HL-60 (cell line): ENCODE measurements around the gene CASTOR1.

Source experiments
- CTCF ChIP-seq: IDR thresholded peaks from one replicate; pipeline ENCODE4 v1.5.1; 2011; ENCODE audit warnings: low read length, control low read depth, inconsistent platforms; ENCODE audit not compliant: insufficient read depth
- GABPA ChIP-seq: IDR thresholded peaks from 2 replicates; pipeline ENCODE4 v1.6.1; 2012; ENCODE audit warnings: low read depth
- POLR2AphosphoS5 ChIP-seq: IDR thresholded peaks from 2 replicates; pipeline ENCODE4 v1.6.1; 2012; ENCODE audit warnings: low read depth
- REST ChIP-seq: IDR thresholded peaks from 2 replicates; pipeline ENCODE4 v1.6.1; 2012; ENCODE audit warnings: low read depth; ENCODE audit not compliant: insufficient replicate concordance
- SPI1 ChIP-seq: IDR thresholded peaks from 2 replicates; pipeline ENCODE4 v1.6.1; 2012; ENCODE audit warnings: low read depth, mild to moderate bottlenecking, borderline replicate concordance

DNA sequence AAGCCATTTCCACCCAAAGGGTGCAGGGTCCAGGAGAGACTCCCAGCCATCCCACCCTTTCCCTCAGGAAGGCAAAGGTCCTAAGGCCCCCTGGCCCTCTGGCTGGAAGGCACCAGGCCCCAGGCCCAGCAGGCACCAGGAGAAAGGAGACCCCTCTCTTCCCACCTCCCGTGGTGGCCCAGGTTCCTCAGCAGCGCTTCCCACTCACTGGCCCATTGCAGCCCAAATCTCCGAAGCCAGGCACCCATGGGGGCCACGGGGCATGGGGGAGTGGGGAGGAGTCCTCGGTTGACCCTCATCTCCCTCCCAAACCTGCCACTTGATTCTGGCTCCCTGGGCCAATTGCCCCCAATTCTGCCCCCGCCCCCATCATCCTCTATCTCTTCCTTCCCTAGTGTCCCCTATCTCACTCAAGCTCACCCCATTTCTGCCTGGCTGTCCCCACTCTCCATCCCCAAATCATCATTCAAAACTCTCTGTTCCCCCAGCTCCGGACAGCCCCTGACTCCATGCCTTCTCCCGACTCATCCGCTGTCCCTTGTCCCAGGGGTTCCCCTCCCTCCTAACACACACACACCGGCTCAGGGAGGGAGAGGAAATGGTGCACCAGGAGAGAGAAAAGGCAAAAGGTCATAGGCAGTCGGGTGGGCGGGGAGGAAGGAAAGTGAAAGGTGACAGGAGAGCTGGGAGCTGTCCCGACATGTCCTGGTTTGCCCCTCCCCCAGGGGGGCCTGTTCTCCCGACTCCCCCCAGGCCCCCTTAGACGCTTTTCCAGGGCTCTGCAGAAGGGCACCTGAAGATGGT lies 43.9 kb downstream of the CASTOR1 start:
- TF ChIP-seq POLR2AphosphoS5 (no peak), CTCF (no peak), GABPA (no peak), REST (no peak), SPI1 (no peak)
